Amygdala (tissue), 56 donors: Measurements from ENCODE around the gene FILIP1.
"Not testable (repeated sequence)": the region's sequence is repeated elsewhere in the genome, so short reads cannot be mapped to it uniquely, and the experiment has no call there.

Experiments
- DNase-seq, 56 donors: peaks; one replicate each; lab custom pipeline; 2025; lab: John Stamatoyannopoulos, UW

The FILIP1 gene

DNA sequence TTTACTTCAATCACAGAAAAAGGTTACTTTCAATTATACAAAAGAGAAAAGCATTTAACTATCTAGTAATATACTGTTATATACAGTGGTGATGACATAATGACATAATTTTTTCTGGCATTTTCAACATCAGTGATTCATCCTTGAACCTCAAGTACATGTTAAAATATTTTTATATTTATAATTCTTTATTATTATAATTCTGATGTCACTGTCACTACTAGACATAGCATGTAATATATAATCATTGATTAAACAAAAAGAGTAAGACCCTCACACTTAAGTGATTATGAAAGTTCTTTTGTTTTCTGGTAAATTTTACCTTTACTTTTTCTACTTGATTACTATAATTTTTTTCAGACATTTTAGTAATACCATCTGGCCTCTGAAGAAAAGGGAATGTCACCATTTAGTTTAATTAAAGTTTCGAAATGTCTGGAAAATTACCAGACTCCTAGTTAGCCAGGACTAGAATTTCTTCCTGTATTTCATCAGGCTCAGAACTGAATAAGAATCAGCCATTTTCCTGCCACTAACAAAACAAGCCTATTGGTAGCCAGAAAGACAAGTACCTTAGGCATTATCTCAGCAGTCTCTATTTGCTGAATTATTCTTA, 71.5 kb downstream of the FILIP1 start:
- DNase-seq = no peak

DNA sequence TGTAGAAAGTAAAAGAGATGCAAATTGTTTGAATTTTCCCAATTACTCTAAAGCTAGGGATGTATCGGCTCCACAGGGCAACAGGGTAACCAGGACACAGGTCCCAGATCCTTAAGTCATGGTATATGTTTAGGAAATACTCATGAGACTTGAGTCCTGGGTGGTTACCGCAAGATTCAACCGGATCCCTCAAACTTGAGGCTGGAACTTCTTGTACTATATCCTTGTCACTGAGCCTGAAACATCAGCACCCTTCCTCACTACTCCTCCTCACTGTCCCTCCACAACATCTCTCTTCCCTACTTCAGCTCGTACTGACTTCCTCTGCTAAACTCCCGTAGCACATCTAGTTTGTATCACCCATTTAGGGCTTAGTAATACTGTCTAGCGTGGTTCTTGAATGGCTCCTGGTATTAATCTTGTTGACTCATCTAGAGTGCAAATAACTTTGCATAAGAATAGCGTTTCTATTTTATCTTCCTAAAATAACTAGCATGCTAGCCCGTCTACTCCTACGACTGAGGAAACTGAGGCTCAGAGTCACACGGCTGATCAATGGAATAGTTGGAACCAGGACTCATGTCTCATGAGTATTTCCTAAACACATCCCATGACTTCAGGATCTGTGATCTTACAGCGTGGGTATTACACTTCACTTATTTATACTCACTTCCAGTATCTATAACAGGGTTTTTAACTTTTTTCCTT, 72.1 kb downstream of the FILIP1 start:
- DNase-seq = no peak

DNA sequence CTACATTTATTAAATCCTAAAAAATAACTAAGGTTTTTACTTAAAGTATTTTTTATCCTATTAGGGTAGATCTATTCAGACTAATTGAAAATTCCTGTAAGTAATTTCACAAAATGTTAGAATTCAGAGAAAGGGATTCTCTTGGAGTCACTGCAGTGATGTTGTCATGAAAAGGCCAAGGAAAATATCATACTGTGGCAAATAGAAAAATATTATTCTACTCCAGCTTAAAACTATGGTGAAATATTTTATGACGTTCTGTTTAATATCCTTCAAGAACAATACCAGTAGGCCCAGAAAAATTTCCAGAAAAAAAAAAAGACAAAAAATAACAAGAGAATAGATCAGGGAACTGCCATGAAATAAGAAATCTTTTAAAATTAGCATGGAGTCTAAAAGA, 73.6 kb downstream of the FILIP1 start:
- no peak for DNase-seq

DNA sequence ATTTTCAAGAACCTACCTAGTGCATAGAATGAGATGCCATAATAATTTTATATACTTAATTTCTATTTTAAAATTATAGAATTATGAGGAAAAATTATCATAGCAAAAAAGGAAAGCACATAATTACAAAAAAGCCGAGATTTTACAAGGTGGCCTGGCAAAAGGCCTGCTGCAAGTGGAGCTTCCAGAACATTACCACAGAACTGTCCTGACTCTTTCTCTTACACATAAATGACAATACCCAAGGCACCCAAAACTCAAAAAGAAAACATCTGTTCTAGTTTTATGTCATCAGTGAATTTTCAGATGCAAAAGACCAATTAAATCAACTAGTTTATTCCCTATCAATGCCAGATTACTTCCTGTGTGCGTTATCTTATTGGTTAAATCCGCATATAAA, 74.2 kb downstream of the FILIP1 start:
- no peak for DNase-seq

DNA sequence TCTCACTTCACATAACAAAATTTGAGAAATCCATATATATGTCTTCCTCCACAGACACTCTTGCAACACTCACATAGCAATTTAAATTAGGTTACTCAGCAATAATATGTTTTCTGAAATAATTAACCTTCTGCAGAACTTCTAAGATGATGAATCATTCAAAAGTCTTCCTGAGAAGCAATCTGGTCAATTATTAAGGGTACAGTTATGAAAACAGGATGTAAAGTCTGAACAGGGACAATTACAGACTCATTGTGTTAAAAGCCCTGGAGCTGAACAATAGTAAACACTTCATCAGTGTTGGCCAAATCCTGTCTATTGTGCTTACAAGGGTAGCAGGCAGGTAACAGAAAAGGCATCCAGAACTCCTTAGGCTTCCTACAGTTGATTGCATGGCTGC, 75.4 kb downstream of the FILIP1 start:
- no peak for DNase-seq

DNA sequence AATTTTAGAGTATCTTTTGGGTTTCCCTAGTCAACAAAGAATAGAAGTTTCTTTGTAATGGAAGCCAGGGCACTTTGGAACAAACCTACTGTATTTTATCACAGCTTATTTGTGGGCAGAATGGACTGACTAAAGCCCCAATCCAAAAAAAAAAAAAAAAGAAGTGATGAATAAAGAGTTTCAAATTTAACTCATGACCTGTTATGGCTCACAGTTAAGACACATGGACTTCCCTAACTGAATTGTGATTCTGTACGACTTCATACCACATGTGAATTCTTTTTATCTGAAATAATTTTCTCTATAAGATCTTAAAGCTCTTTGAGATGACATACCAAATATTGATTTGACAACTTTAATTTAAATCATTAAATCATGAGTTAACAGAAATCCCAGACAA, 77.2 kb downstream of the FILIP1 start:
- DNase-seq = no peak

DNA sequence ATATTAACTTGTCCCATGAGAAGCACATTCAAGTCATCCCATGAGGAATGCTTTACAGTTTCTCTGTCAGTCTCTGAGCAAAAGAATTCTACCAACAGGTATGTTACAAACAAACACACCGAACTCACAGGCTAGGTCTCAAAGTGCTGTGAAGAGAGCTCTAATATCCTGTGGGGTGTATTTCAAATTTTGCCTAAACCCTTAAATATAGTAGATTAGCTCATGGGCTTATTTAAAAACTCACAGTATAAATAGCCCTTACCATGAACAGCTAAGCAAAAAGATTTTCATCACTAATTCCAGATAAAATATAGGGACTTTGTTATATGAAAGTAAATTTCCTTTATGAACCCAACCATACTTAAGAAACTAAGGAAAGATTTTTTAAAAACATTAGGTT, 77.8 kb downstream of the FILIP1 start:
- DNase-seq = no peak

DNA sequence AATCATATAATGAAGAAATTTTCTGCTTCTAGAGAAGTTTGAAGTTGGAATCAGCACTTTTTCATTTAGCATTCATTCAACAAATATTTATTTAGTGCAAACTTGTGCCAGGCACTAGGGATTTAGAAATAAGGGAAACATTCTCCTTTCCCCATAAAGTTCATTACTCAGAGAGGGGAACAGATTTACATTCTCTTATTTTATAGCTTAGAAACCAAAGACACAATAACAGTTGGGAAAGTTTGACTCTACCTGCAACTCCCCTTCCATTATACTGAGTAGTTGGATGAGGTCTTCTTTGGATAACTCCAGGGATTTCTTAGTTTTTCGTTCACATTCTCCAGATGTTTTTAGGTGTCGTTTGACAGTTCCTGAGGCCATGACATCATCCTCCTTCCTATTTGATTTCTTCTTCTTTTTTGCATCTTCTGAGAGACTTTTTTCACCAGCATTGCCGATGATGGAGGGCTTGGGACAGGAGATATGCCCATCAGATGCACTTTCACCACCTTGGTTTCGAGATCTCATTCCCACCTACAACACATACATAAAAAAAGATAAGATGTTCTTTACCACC, 79.1 kb downstream of the FILIP1 start:
- DNase-seq = no peak

DNA sequence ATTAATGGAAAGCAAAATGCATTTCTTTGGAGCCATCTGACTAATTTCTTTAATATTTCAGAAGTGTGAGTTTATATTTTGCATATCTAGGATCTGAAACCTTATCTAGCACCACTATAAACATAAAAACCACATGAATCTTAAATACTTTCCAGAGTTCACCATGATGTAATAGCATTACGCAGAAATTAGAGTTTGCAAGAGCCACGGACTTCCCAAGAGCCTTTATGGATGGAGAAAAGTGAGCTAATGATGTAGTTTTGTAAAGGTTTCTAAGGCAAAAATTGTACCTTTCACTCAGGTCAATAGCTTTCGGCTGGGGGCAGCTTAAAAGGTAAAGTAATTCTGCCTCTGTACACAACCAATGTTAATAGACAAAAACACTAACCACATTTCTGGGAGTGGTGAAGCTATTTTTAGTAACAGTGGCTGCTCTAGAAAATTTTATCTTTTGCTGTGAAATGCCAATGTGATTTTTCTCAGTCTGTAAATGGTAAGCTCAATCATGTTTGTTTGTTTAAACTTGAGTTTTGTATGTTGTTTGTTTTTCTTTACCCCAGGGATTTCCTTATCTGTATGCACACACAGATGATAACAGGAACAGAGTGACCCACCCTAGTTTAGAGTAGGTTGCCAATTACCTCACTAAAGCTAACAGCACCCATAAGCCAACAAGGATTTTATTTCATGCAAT, 80.5 kb downstream of the FILIP1 start:
- DNase-seq = no peak

DNA sequence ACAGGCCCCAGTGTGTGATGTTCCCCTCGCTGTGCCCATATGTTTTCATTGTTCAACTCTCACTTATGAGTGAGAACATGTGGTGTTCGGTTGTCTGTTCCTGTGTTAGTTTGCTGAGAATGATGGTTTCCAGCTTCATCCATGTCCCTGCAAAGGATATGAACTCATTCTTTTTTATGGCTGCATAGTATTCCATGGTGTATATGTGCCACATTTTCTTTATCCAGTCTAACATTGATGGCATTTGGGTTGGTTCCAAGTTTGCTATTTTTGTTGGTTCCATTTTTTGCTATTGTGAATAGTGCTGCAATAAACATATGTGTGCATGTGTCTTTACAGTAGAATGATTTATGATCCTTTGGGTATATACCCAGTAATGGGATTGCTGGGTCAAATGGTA, 83.0 kb downstream of the FILIP1 start:
- not testable (repeated sequence) for DNase-seq

DNA sequence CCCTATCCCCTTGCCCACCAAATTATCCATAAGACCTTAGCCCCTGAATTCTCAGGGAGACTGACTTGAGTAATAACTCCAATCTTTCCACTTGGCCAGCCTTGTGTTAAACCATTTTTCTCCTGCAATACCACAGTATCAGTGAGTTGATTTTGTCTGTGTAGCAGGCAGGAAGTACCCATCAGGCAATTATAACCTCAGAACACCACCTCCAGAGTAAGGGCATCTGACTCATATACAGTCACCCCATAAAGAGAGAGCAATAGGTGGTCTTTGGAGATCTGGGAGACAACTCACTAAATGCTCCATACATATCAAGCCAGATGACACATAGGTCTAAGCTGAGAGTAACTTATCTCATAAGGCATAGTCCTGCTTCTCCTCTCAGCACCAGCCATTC, 83.7 kb downstream of the FILIP1 start:
- DNase-seq = no peak

DNA sequence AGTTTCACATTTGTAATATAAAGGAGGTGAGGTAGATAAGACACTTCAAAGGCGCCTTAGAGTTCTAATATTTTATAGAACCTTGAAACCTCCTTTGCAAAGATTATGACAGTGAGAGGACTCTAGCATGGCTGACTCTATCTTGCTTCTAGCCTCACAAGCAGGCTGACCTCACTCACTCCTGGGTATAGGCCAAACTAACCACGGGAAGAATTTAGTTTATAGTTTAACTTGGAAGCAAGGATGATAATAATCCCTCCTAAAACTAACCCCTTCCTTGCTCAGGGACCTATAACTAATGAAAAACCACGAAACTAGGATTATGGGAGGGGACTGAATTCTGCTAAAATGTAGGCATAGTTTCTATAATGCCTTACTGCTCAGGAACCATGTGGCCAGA, 84.3 kb downstream of the FILIP1 start:
- DNase-seq = no peak

DNA sequence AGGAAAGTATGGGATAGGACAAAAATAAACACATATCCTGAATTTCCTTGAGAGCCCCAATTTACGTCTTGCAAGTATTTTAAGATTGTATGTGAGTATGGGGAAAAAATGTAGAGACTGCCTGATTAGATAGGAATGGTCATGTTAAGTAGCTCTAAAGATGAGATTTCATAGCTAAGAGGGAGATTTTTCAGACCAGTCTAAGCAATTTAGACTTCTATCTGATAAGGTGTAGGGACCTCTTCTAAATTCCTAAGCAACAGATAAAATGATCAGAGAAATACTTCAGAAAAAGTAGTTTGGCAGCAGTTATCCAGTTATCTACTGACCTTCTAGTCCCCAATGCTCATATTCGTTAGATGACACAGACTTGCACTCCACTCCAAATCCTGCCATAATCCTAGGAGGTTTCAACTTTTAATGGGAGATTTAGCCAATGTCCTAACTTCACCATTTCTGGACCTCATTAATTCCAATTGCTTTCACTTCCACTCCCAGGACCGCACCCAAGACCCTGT, 90.0 kb downstream of the FILIP1 start:
- no peak for DNase-seq

DNA sequence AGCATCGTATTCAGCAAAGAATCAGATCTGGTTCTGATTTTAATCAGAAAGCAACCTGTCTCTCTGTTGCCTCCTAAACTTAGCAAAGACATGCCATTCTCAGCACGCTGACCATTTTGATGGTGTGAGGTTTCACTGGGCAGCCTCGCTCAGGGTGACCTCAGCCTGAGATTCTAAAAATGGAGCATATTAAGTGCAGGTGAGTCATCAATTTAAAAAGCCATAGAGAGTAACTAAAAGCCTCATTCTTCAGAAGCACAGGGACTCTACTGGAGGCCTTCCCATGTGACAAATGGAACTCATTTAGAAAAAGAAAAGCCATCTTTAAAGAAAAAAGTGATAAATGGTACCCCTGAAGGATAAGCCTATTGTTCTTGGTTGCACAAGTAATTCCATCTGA, 91.3 kb downstream of the FILIP1 start:
- DNase-seq = no peak

DNA sequence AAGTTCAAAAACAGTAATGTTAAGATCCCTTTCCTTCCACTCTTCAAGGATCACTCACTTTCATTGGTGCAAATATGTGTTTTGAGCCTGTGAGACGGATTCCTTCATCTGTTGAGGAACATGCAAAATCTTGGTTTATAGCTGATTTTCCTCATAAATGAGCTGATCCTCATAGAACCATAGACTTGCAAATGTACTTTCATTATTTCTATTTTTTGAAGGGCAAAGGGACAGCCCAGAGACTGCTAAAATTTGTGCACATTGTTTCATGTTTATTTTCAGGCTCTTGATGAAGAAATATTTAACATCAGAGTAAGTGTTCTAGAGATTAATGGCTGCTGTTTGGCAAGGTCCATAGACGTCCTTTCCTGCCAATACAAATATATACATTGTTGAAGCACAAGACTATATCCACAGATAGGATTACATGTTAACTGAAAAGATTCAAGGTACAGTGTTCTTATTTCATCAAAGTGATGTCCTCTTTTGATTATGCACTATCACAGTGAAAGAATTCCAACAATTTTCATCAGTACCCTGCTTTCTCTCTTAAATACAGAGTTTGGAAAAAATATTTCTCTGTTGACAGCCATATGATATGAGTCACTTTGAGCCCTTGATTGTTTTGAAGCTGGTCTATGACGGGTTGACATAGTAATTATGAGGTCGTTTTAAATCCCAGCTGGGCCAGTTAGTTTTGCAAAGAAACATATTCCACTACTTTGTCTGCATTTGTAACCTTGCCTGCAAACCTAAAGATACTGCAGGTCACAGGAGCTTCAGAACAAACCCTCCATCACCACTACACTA, 95.7 kb downstream of the FILIP1 start:
- DNase-seq = no peak

DNA sequence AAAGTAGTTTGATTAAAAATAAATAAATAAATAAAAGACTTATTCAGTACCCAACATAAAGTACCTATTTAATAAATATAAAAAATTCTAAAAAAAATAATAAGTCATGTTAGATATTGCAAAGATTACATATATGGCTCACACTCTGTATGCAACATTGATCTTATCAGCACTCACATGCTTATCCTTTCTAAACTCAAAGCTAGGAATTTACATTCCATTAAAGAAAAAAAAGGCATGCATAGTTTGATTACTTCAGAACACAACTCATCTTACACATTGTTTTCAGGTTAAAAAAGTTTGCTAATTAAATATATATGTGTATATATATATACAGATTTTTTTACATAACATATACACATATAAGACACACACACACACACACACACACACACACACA, 96.4 kb downstream of the FILIP1 start:
- no peak for DNase-seq

DNA sequence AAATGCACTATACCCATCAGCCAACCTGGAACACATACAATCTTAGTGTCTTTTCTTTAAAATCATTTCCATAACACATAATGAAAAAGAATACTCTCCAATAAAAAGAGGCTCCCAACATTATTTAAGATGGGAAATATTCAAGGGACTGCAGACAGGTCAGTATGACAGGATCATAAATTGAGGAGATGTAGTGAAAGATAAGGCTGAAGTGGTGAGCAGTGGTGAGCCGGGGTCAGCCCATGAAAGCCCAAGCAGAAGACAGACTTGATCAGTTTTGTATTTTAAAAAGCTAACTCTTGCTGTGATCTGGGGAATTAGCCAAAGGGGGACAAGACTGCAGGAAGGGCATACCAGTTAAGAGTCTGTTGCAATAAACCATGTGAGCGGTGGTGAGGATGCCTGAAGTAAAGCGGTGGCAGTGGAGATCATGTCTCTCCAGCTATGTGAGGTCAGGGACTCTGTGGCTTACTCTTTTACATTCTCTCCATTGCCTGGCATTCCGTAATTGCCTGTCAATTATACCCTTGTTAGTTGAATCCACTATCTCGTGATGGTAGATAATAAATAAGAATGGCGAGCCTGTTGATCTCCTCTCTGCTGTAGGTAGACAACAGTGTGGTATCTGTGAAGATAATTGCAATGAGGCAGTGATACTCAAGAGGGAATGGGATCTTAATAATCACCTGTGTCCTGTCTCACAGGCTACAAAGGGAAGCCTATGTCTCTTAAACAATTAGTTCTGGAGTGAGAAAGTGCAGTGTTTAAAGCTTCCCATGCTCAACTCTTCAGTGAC, 97.4 kb downstream of the FILIP1 start:
- no peak for DNase-seq

DNA sequence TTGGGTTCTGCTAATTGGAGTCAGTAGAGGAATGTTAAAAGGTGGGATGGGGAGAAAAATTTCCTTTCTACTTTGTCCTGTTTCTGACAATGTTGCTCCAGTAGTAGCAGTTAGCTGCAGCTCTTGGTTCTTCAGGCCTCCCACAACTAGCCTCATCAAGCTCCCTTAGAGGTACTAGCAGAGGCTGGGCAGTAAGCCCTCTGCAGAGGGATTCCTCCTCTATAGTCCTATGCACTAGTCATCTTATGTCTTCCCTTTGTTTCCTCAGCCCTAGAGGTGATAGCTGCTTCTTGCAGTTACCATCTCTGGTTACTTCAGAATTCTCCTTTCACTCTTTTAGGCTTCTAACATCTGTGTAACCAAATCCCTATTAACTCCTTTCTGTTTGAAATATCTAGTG, 99.8 kb downstream of the FILIP1 start:
- no peak for DNase-seq

DNA sequence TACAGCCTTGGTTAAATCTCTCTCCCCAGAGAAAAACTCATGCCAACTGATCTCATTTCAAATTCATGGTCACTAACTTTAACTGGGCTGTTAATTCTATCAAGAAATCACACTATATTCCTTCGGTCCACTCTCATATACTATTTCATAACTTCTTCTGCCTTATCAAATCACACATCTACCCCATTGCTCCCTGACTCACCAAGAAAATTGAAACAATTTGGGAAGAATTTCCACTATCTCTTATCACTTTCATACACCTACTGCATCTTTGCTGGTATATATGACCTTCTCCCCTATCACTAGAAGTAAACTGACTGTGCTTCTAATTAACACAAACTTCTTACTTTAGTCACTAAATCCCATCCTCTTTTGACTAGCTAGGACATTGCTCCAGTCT, 102.3 kb downstream of the FILIP1 start:
- no peak for DNase-seq
